Esophagus squamous epithelium (tissue), 4 donors: Measurements from ENCODE around the gene B3GNT7.

Experiments used
- CTCF ChIP-seq, 6 experiments: fragments of 450-650 bp in 4 of 6; fragments of 200-600 bp in 2 of 6; sonication (generic) in 2 of 6; IDR thresholded peaks; one replicate each; pipeline ENCODE4 v1.5.1; 2016 to 2019; ENCODE audit warnings: antibody characterized with exemption in 6 of 6, mild to moderate bottlenecking in 4 of 6, moderate library complexity in 4 of 6
- POLR2A ChIP-seq, 4 donors: fragments of 450-650 bp; IDR thresholded peaks; one replicate each; pipeline ENCODE4 v1.6.1; 2017; ENCODE audit warnings: antibody characterized with exemption in 4 of 4, mild to moderate bottlenecking in 4 of 4, moderate library complexity in 3 of 4

DNA sequence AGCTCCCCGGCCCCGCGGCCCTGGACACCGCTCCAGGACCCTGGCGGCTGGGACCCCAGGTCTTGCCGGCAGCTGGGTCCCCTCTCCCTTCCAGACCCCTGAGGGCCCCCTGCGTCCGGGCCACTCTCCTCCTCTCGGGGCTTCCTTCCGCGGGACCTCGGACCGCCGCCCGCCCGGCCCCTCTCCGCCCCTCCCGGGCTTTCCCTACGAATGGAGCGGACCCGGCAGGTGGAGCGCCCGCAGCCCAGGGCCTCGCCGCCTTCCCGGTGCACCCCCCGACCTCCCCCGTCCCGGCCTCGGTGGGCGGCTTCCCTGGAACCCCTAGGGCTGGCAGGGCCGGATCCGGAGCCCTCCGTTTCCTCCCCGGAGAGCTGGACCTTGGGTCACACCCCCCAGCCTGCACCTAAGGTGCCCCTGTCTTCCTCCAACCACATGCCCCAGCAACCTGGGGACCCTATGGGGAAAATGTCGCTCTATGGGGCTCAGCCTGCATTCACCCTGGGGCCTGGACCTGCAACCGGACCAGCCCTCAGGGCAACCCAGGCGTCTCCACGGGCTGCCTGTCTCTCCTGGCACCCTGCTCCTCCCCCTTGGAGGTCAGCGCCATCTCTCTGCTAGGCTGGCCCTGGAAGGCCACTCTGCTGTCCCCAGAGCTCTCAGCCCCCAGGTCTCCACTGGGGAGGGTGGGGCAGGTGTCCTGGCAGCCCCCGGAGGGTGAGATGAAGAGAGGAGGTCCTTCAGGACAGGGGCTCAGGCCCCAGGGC, 730 bp downstream of the B3GNT7 start:
- TF ChIP-seq CTCF (IDR thresholded peaks at IDR 0.05) (no peak), POLR2A (IDR thresholded peaks at IDR 0.05) (no peak)
